H1 (cell line): ENCODE measurements around the gene MCCC1. TPM values are rescaled to one million over a fixed set of nuclear protein-coding genes. Genes with fewer than 3 reads are reported as not detected.

Experiments
- CTCF ChIA-PET: fragments of 300-600 bp; sonication (Branson Sonifier 250); formaldehyde crosslinking; loops from one replicate; lab custom pipeline; 2021; ENCODE audit not compliant: partially characterized antibody; lab: Charles Lee
- POLR2A ChIA-PET: fragments of 300-600 bp; sonication (Branson Sonifier 250); formaldehyde crosslinking; loops from one replicate; lab custom pipeline; 2021; ENCODE audit warnings: inconsistent platforms; ENCODE audit not compliant: partially characterized antibody; lab: Charles Lee
- DNase-seq, 2 experiments: peaks; one replicate each; pipeline versions ENCODE4 v3.0.0 to v3.0.0-alpha.2; 2010 to 2022; ENCODE audit warnings: low spot score in 2 of 2, low read depth in 1 of 2, mixed read lengths in 1 of 2
- FAIRE-seq: peaks from 2 replicates; lab custom pipeline; 2011; peaks lifted over from hg19 to GRCh38; lab: Jason Lieb, UNC
- H2AFZ ChIP-seq: 2 replicates; pipeline ENCODE4 v1.8.1; 2012; ENCODE audit warnings: low read length, inconsistent platforms
- H2AK5ac ChIP-seq: 2 replicates; pipeline ENCODE4 v1.6.1; 2013; ENCODE audit warnings: low read depth, low read length
- H2BK120ac ChIP-seq: replicated peaks from 2 replicates; pipeline ENCODE3; 2013; ENCODE audit warnings: low read depth, low read length, inconsistent platforms
- H2BK12ac ChIP-seq: 2 replicates; pipeline ENCODE4 v1.6.1; 2013; ENCODE audit warnings: low read depth, low read length
- H2BK15ac ChIP-seq: 2 replicates; pipeline ENCODE4 v1.6.1; 2013; ENCODE audit warnings: low read length
- H2BK20ac ChIP-seq: 2 replicates; pipeline ENCODE4 v1.6.1; 2013; ENCODE audit warnings: low read length
- H2BK5ac ChIP-seq: 2 replicates; pipeline ENCODE4 v1.6.1; 2013; ENCODE audit warnings: low read depth, low read length
- H3K14ac ChIP-seq: 2 replicates; pipeline ENCODE4 v1.6.1; 2013; ENCODE audit warnings: inconsistent platforms; ENCODE audit not compliant: insufficient read length
- H3K18ac ChIP-seq: 2 replicates; pipeline ENCODE4 v1.6.1; 2013; ENCODE audit warnings: low read length; ENCODE audit errors: extremely low read depth
- H3K23ac ChIP-seq: 2 replicates; pipeline ENCODE4 v1.6.1; 2013; ENCODE audit warnings: inconsistent platforms; ENCODE audit not compliant: insufficient read length
- H3K23me2 ChIP-seq: 2 replicates; pipeline ENCODE4 v1.6.1; 2013; ENCODE audit warnings: low read depth, low read length
- H3K27ac ChIP-seq: 2 replicates; pipeline ENCODE4 v1.6.1; 2011; ENCODE audit warnings: low read depth, low read length, inconsistent platforms
- H3K27me3 ChIP-seq, 4 experiments: replicated peaks in 1 of 4; 1 replicate in 1 of 4; 2 replicates in 3 of 4; pipeline versions ENCODE4 v1.6.1 to v1.8.1; 2011 to 2013; ENCODE audit warnings: low read length in 3 of 4, mild to moderate bottlenecking in 3 of 4, inconsistent platforms in 2 of 4, mixed read lengths in 2 of 4, moderate library complexity in 1 of 4; ENCODE audit not compliant: control insufficient read depth in 3 of 4, insufficient read depth in 3 of 4; ENCODE audit errors: extremely low read depth in 1 of 4
- H3K36me3 ChIP-seq, 4 experiments: 2 replicates each; pipeline versions ENCODE4 v1.6.1 to v1.8.1; 2011 to 2013; ENCODE audit warnings: mild to moderate bottlenecking in 4 of 4, low read length in 3 of 4, moderate library complexity in 2 of 4, control low read depth in 1 of 4, inconsistent platforms in 1 of 4; ENCODE audit not compliant: insufficient read depth in 4 of 4, control insufficient read depth in 2 of 4
- H3K4ac ChIP-seq: replicated peaks from 2 replicates; pipeline ENCODE3; 2013; ENCODE audit warnings: low read length, low read depth, mixed read lengths, inconsistent platforms; ENCODE audit not compliant: insufficient read length
- H3K4me1 ChIP-seq, 4 experiments: replicated peaks in 1 of 4; 1 replicate in 1 of 4; 2 replicates in 3 of 4; pipeline versions ENCODE4 v1.6.1 to v1.8.1; 2011 to 2013; ENCODE audit warnings: low read length in 3 of 4, inconsistent platforms in 2 of 4, mixed read lengths in 1 of 4; ENCODE audit not compliant: insufficient read depth in 4 of 4, control insufficient read depth in 3 of 4
- H3K4me2 ChIP-seq, 2 experiments: 2 replicates each; pipeline versions ENCODE4 v1.6.1 to v1.8.1; 2011 to 2013; ENCODE audit warnings: low read depth in 2 of 2, low read length in 2 of 2, control low read depth in 1 of 2, inconsistent platforms in 1 of 2, mild to moderate bottlenecking in 1 of 2; ENCODE audit not compliant: insufficient read depth in 1 of 2
- H3K4me3 ChIP-seq, 4 experiments: fragments of 200-600, 300-600 bp in 1 of 4; sonication (generic), shearing (Covaris generic), sonication (Bioruptor Twin) in 1 of 4; 2 replicates each; pipeline versions ENCODE4 v1.5.1 to v1.8.1; 2011 to 2016; ENCODE audit warnings: low read length in 4 of 4, low read depth in 3 of 4, control low read depth in 2 of 4, inconsistent platforms in 2 of 4, mild to moderate bottlenecking in 2 of 4, mixed read lengths in 1 of 4, moderate library complexity in 1 of 4; ENCODE audit not compliant: insufficient read depth in 2 of 4; ENCODE audit errors: extremely low read depth in 1 of 4
- H3K56ac ChIP-seq: replicated peaks from 2 replicates; pipeline ENCODE3; 2013; ENCODE audit warnings: low read depth, mild to moderate bottlenecking, mixed read lengths, low read length, inconsistent platforms; ENCODE audit not compliant: insufficient read length
- H3K79me1 ChIP-seq: 2 replicates; pipeline ENCODE4 v1.6.1; 2013; ENCODE audit warnings: low read depth, low read length, control low read depth
- H3K79me2 ChIP-seq, 2 experiments: 2 replicates each; pipeline versions ENCODE4 v1.6.1 to v1.8.1; 2012 to 2013; ENCODE audit warnings: low read length in 2 of 2, mild to moderate bottlenecking in 2 of 2, inconsistent platforms in 1 of 2; ENCODE audit not compliant: insufficient read depth in 2 of 2, control insufficient read depth in 1 of 2
- H3K9ac ChIP-seq, 4 experiments: replicated peaks in 1 of 4; 1 replicate in 1 of 4; 2 replicates in 3 of 4; pipeline versions ENCODE4 v1.6.1 to v1.8.1; 2011 to 2013; ENCODE audit warnings: low read depth in 3 of 4, low read length in 3 of 4, control low read depth in 2 of 4, mild to moderate bottlenecking in 2 of 4, moderate library complexity in 2 of 4, inconsistent platforms in 1 of 4; ENCODE audit errors: extremely low read depth in 1 of 4
- H3K9me3 ChIP-seq, 2 experiments: 2 replicates each; pipeline versions ENCODE4 v1.6.1 to v1.8.1; 2012 to 2013; ENCODE audit warnings: mild to moderate bottlenecking in 2 of 2, moderate library complexity in 2 of 2, control low read depth in 1 of 2, inconsistent platforms in 1 of 2, low read depth in 1 of 2, low read length in 1 of 2, mixed read lengths in 1 of 2; ENCODE audit not compliant: insufficient read depth in 2 of 2
- H4K20me1 ChIP-seq, 2 experiments: replicated peaks in 1 of 2; 2 replicates each; pipeline versions ENCODE3 to v1.8.1; 2011 to 2013; ENCODE audit warnings: inconsistent platforms in 2 of 2, low read length in 2 of 2, mild to moderate bottlenecking in 1 of 2; ENCODE audit not compliant: insufficient read depth in 2 of 2, control insufficient read depth in 1 of 2
- H4K5ac ChIP-seq: 2 replicates; pipeline ENCODE4 v1.6.1; 2013; ENCODE audit warnings: low read length, low read depth, mixed read lengths, inconsistent platforms; ENCODE audit not compliant: insufficient read length
- H4K8ac ChIP-seq: 2 replicates; pipeline ENCODE4 v1.8.0; 2013; ENCODE audit warnings: mild to moderate bottlenecking, moderate library complexity, low read length, inconsistent platforms; ENCODE audit not compliant: insufficient read depth; ENCODE audit errors: extremely low read depth
- H4K91ac ChIP-seq: replicated peaks from 2 replicates; pipeline ENCODE3; 2013; ENCODE audit warnings: low read length, mixed read lengths, inconsistent platforms; ENCODE audit not compliant: insufficient read length
- CHD2 ChIP-seq: IDR thresholded peaks from 2 replicates; pipeline ENCODE4 v1.6.1; 2012; ENCODE audit warnings: low read length, improper control_type of control experiment
- EGR1 ChIP-seq: IDR thresholded peaks from 2 replicates; pipeline ENCODE4 v1.6.1; 2011; ENCODE audit warnings: low read depth, low read length, borderline replicate concordance
- JUND ChIP-seq: IDR thresholded peaks from 2 replicates; pipeline ENCODE4 v1.6.1; 2011; ENCODE audit warnings: mild to moderate bottlenecking, improper control_type of control experiment, low read length
- KDM1A ChIP-seq: fragments of 200-600, 300-600 bp; sonication (generic); IDR thresholded peaks from 2 replicates; pipeline ENCODE4 v1.7.1; 2016; ENCODE audit warnings: mild to moderate bottlenecking, low read length, borderline replicate concordance
- MAX ChIP-seq: IDR thresholded peaks from 2 replicates; pipeline ENCODE4 v1.6.1; 2012; ENCODE audit warnings: inconsistent platforms
- SIX5 ChIP-seq: IDR thresholded peaks from 2 replicates; pipeline ENCODE4 v1.6.1; 2011; ENCODE audit warnings: mild to moderate bottlenecking, low read depth, low read length
- USF2 ChIP-seq: IDR thresholded peaks from 2 replicates; pipeline ENCODE4 v1.6.1; 2011; ENCODE audit warnings: low read length, improper control_type of control experiment
- ZNF274 ChIP-seq: IDR thresholded peaks from 2 replicates; pipeline ENCODE4 v1.7.0; 2012; ENCODE audit warnings: low read length, borderline replicate concordance; ENCODE audit errors: extremely low read depth
- WGBS, 2 experiments: shearing (Covaris generic) in 1 of 2; methylation state at CpG; one replicate each; pipeline versions ENCODE4 v1.1.6 to v1.1.7; 2013 to 2015; ENCODE audit warnings: low lambda C conversion rate in 2 of 2, mixed read lengths in 2 of 2, inconsistent platforms in 1 of 2, low coverage in 1 of 2, missing lambda C conversion rate in 1 of 2; ENCODE audit not compliant: insufficient replicate concordance in 2 of 2, insufficient coverage in 1 of 2, insufficient read length in 1 of 2; ENCODE audit errors: extremely low coverage in 1 of 2, missing lambda C conversion rate in 1 of 2; 5-methylcytosine and 5-hydroxymethylcytosine counted together
- polyA plus RNA-seq, 7 experiments: library from polyadenylated mRNA; depleted of rRNA in 3 of 7; stranded (reverse) in 5 of 7; unstranded in 2 of 7; fragments of >200 nt in 5 of 7; fragments of 200-250 nt in 2 of 7; gene quantifications; 1 replicate in 5 of 7; 2 replicates in 1 of 7; 4 replicates in 1 of 7; pipeline versions ENCODE4 v1.2.1 to v1.2.3, GENCODE V29; 2011 to 2013; ENCODE audit warnings: missing spikeins in 2 of 7, mixed read lengths in 2 of 7
- total RNA-seq: library from RNA; stranded (reverse); fragmentation: NEBNext Ultra II Directional; extraction: Animal tissue kit (Norgen Biotek cat#: 25700); gene quantifications from 2 replicates; pipeline ENCODE4 v1.2.1, GENCODE V29; 2021

The MCCC1 gene
- total and polyA plus RNA-seq, 2 of the 8 experiments (the other 6 are each of a cell fraction or from before 2014, with no cell fraction given), result 10.8 to 21.5 TPM

GRCh38 chr3:183046883-183047282 is 52.4 kb downstream of the MCCC1 start:
- Histone ChIP-seq H3K79me1 (no peaks in the 10 kb centered on the region), H3K27ac (no peak overlapping the region), H4K91ac (no peak overlapping the region), H2BK120ac (no peak overlapping the region), H2BK5ac (no peak overlapping the region), H3K79me2 (no peaks in the 10 kb centered on the region), H2BK12ac (no peak overlapping the region), H3K9me3 (no peaks in the 10 kb centered on the region), H3K4me1 (no peaks in the 10 kb centered on the region), H3K4me2 (no peak overlapping the region), H2AK5ac (no peak overlapping the region), H3K23me2 (no peaks in the 10 kb centered on the region), H3K23ac (no peak overlapping the region), H3K56ac (no peak overlapping the region), H4K5ac (no peak overlapping the region), H3K4ac (no peak overlapping the region), H2BK15ac (no peak overlapping the region), H4K8ac (no peak overlapping the region), H3K18ac (no peak overlapping the region), H3K27me3 (no peaks in the 10 kb centered on the region), H2AFZ (no peak overlapping the region), H3K9ac (no peak overlapping the region), H3K14ac (no peak overlapping the region), H3K4me3 (no peak overlapping the region), H4K20me1 (peaks cover 0 to 3% of the 10 kb centered on the region in 2 experiments), H3K36me3 (peaks cover 0 to 22% (median 9%) of the 10 kb centered on the region in 4 experiments; a peak in 5 of 8 replicates), H2BK20ac (no peak overlapping the region)
- DNase-seq, result no peak
- CTCF ChIA-PET, result interaction anchor here (0.9 to 1.0 kb wide), 2 partner anchors 137 to 335 kb away, joined by 3 read pairs; no protein-coding TSS in a partner anchor
- TF ChIP-seq KDM1A (no peak), USF2 (no peak), ZNF274 (no peak), CHD2 (no peak), MAX (no peak), EGR1 (no peak), SIX5 (no peak), JUND (no peak)
- no peak for FAIRE-seq
- 80% methylated on average over 2 of the region's 2 CpGs; no CpG with 5 or more reads in 1 of the 2 experiments for WGBS, 2 experiments
- POLR2A ChIA-PET, result no interaction called here
